Left lung (tissue), 14 donors: ENCODE results near the gene LAMTOR4. TPM values are rescaled to one million over a fixed set of nuclear protein-coding genes. Genes with fewer than 3 reads are reported as not detected.
A peak's percentile ranks its signal among the peaks of the same experiment; 100 is the strongest.

ENCODE experiments used
- ATAC-seq: fragments of 200-7000 bp; cut with Tn5 transposase; one replicate; pipeline ENCODE4 v1.9.1; 2020; ENCODE audit warnings: moderate library complexity
- DNase-seq, 4 donors: peaks; one replicate each; pipeline ENCODE4 v3.0.0-alpha.2; 2013 to 2020
- H3K27ac ChIP-seq, 2 donors: fragments of 200-600 bp; sonication (generic) in 1 of 2; one replicate each; pipeline versions ENCODE4 v1.5.0 to v1.8.0; 2020 to 2021
- H3K27me3 ChIP-seq, 2 donors: fragments of 200-600 bp; sonication (generic) in 1 of 2; one replicate each; pipeline versions ENCODE4 v1.5.0 to v1.8.0; 2020 to 2021
- H3K36me3 ChIP-seq, 2 donors: fragments of 200-600 bp; sonication (generic) in 1 of 2; one replicate each; pipeline versions ENCODE4 v1.5.0 to v1.8.0; 2020 to 2021
- H3K4me1 ChIP-seq, 2 donors: fragments of 200-600 bp; one replicate each; pipeline ENCODE4 v1.8.0; 2021
- H3K4me3 ChIP-seq, 2 donors: fragments of 200-600 bp; sonication (generic) in 1 of 2; one replicate each; pipeline versions ENCODE4 v1.5.0 to v1.8.0; 2020 to 2021; ENCODE audit warnings: mild to moderate bottlenecking in 1 of 2
- H3K9me3 ChIP-seq, 2 donors: fragments of 200-600 bp; sonication (generic) in 1 of 2; one replicate each; pipeline versions ENCODE4 v1.5.0 to v1.8.0; 2020 to 2021
- CTCF ChIP-seq, 2 donors: fragments of 200-600 bp; sonication (generic) in 1 of 2; IDR thresholded peaks; one replicate each; pipeline versions ENCODE4 v1.5.0 to v1.8.0; 2021; ENCODE audit warnings: antibody characterized with exemption in 2 of 2
- intact Hi-C, 2 donors: fragments of 100-400 bp; cut with DNase I; formaldehyde crosslinking; loops; one replicate each; pipeline versions ENCODE4 v1.11.2 to v1.14.2; 2022
- long read RNA-seq, 12 donors: library from polyadenylated mRNA in 2 of 12; unstranded in 2 of 12; transcript quantifications; one replicate each; pipeline ENCODE4 v2.0.0 and lab custom pipeline, GENCODE V29; 2019 to 2026
- polyA plus RNA-seq, 6 donors: library from polyadenylated mRNA; unstranded; fragments of 120-200 nt; gene quantifications; one replicate each; pipeline ENCODE4 v1.2.1, GENCODE V29; 2013; ENCODE audit not compliant: insufficient read length in 6 of 6
- total RNA-seq, 2 donors: library from RNA; stranded (reverse); fragmentation: NEBNext Ultra II Directional; extraction: Animal tissue kit (Norgen Biotek cat#: 25700); gene quantifications; one replicate each; pipeline ENCODE4 v1.2.1, GENCODE V29; 2021
- donor health status: DM: no; HTN: yes; CAD: no.
- donor health status: DM: no; HTN: no; CAD: no.

Gene LAMTOR4
- total RNA-seq = 100 to 1,000 TPM; 103 to 120 TPM
- polyA plus RNA-seq = 100 to 1,000 TPM in 2 of 6 donors, 10 to 100 TPM in 4; 85.9 to 110 (median 97.5) TPM
- long read RNA-seq, donor 1, transcript LAMTOR4-201 (4 exons, 605 nt) = major isoform, 86 of 132 reads
- long read RNA-seq, donor 1, transcript LAMTOR4-204 (3 exons, 371 nt) = minor isoform, 17 of 132 reads
- long read RNA-seq, donor 1, partial matches to known transcripts = 22 of 132 reads
- long read RNA-seq, donor 1, other reads (novel, unspliced or antisense) = 0 of 132 reads
- long read RNA-seq, donor 2, transcript LAMTOR4-205 (4 exons, 621 nt) = minor isoform, 8 of 100 reads
- long read RNA-seq, donor 2, transcript LAMTOR4-204 (3 exons, 371 nt) = minor isoform, 9 of 100 reads
- long read RNA-seq, donor 2, transcript LAMTOR4-201 (4 exons, 605 nt) = major isoform, 65 of 100 reads
- long read RNA-seq, donor 2, partial matches to known transcripts = 15 of 100 reads
- long read RNA-seq, donor 2, other reads (novel, unspliced or antisense) = 0 of 100 reads
- long read RNA-seq, donor 3, transcript LAMTOR4-204 (3 exons, 371 nt) = minor isoform, 6 of 89 reads
- long read RNA-seq, donor 3, transcript LAMTOR4-205 (4 exons, 621 nt) = minor isoform, 14 of 89 reads
- long read RNA-seq, donor 3, transcript LAMTOR4-201 (4 exons, 605 nt) = major isoform, 57 of 89 reads
- long read RNA-seq, donor 3, partial matches to known transcripts = 0 of 89 reads
- long read RNA-seq, donor 3, other reads (novel, unspliced or antisense) = 5 of 89 reads
- long read RNA-seq, donor 4, transcript LAMTOR4-201 (4 exons, 605 nt) = major isoform, 117 of 138 reads
- long read RNA-seq, donor 4, transcript LAMTOR4-203 (4 exons, 616 nt) = minor isoform, 6 of 138 reads
- long read RNA-seq, donor 4, transcript LAMTOR4-205 (4 exons, 621 nt) = minor isoform, 5 of 138 reads
- long read RNA-seq, donor 4, transcript LAMTOR4-204 (3 exons, 371 nt) = minor isoform, 6 of 138 reads
- long read RNA-seq, donor 4, partial matches to known transcripts = 1 of 138 reads
- long read RNA-seq, donor 4, other reads (novel, unspliced or antisense) = 3 of 138 reads
- long read RNA-seq, donor 5, transcript LAMTOR4-204 (3 exons, 371 nt) = minor isoform, 14 of 100 reads
- long read RNA-seq, donor 5, transcript LAMTOR4-205 (4 exons, 621 nt) = minor isoform, 10 of 100 reads
- long read RNA-seq, donor 5, transcript LAMTOR4-208 (4 exons, 564 nt) = minor isoform, 6 of 100 reads
- long read RNA-seq, donor 5, transcript LAMTOR4-201 (4 exons, 605 nt) = major isoform, 48 of 100 reads
- long read RNA-seq, donor 5, partial matches to known transcripts = 21 of 100 reads
- long read RNA-seq, donor 5, other reads (novel, unspliced or antisense) = 0 of 100 reads
- long read RNA-seq, donor 6, transcript LAMTOR4-203 (4 exons, 616 nt) = minor isoform, 5 of 144 reads
- long read RNA-seq, donor 6, transcript LAMTOR4-204 (3 exons, 371 nt) = minor isoform, 21 of 144 reads
- long read RNA-seq, donor 6, transcript LAMTOR4-205 (4 exons, 621 nt) = minor isoform, 6 of 144 reads
- long read RNA-seq, donor 6, transcript LAMTOR4-201 (4 exons, 605 nt) = major isoform, 102 of 144 reads
- long read RNA-seq, donor 6, partial matches to known transcripts = 6 of 144 reads
- long read RNA-seq, donor 6, other reads (novel, unspliced or antisense) = 0 of 144 reads
- long read RNA-seq, donor 7, transcript LAMTOR4-204 (3 exons, 371 nt) = minor isoform, 13 of 72 reads
- long read RNA-seq, donor 7, transcript LAMTOR4-205 (4 exons, 621 nt) = minor isoform, 5 of 72 reads
- long read RNA-seq, donor 7, transcript LAMTOR4-201 (4 exons, 605 nt) = major isoform, 45 of 72 reads
- long read RNA-seq, donor 7, partial matches to known transcripts = 6 of 72 reads
- long read RNA-seq, donor 7, other reads (novel, unspliced or antisense) = 0 of 72 reads
- long read RNA-seq, donor 8, transcript LAMTOR4-204 (3 exons, 371 nt) = minor isoform, 14 of 71 reads
- long read RNA-seq, donor 8, transcript LAMTOR4-205 (4 exons, 621 nt) = minor isoform, 5 of 71 reads
- long read RNA-seq, donor 8, transcript LAMTOR4-201 (4 exons, 605 nt) = major isoform, 47 of 71 reads
- long read RNA-seq, donor 8, partial matches to known transcripts = 0 of 71 reads
- long read RNA-seq, donor 8, other reads (novel, unspliced or antisense) = 0 of 71 reads
- long read RNA-seq, donor 9 = 0 reads
- long read RNA-seq, donor 10, transcript LAMTOR4-201 (4 exons, 605 nt) = major isoform, 125 of 147 reads
- long read RNA-seq, donor 10, transcript LAMTOR4-204 (3 exons, 371 nt) = minor isoform, 10 of 147 reads
- long read RNA-seq, donor 10, partial matches to known transcripts = 0 of 147 reads
- long read RNA-seq, donor 10, other reads (novel, unspliced or antisense) = 2 of 147 reads
- long read RNA-seq, donor 11, transcript LAMTOR4-201 (4 exons, 605 nt) = major isoform, 78 of 193 reads
- long read RNA-seq, donor 11, transcript LAMTOR4-205 (4 exons, 621 nt) = minor isoform, 9 of 193 reads
- long read RNA-seq, donor 11, transcript LAMTOR4-204 (3 exons, 371 nt) = minor isoform, 16 of 193 reads
- long read RNA-seq, donor 11, partial matches to known transcripts = 82 of 193 reads
- long read RNA-seq, donor 11, other reads (novel, unspliced or antisense) = 0 of 193 reads
- long read RNA-seq, donor 12, transcript LAMTOR4-201 (4 exons, 605 nt) = major isoform, 46 of 69 reads
- long read RNA-seq, donor 12, transcript LAMTOR4-204 (3 exons, 371 nt) = minor isoform, 9 of 69 reads
- long read RNA-seq, donor 12, partial matches to known transcripts = 9 of 69 reads
- long read RNA-seq, donor 12, other reads (novel, unspliced or antisense) = 0 of 69 reads

GRCh38 chr7:100148559-100149328 lies at the start of gene LAMTOR4:
LAMTOR4 (plus strand) TSS chr7:100148918; CDS start chr7:100148973, 55 bp downstream.
- intact Hi-C loops = no loop called here
- Histone ChIP-seq H3K4me1 (peaks cover 8 to 53% of the 10 kb centered on the region in 2 donors), H3K27ac (peak within 1 kb of the TSS; percentile 67 to 84), H3K4me3 (peak within 1 kb of the TSS; percentile 74 to 82), H3K27me3 (no peaks in the 10 kb centered on the region), H3K9me3 (no peaks in the 10 kb centered on the region), H3K36me3 (peaks cover 0 to 15% of the 10 kb centered on the region in 2 donors)
- TF ChIP-seq CTCF (IDR thresholded peaks at IDR 0.05) = no peak
- ATAC-seq (peak; percentile 98), DNase-seq (peak; percentile 97 to 99 (median 98))

- H3K9me3 ChIP-seq = no peaks in the 10 kb centered on the region
- peaks cover 11 to 65% of the 10 kb centered on the region in 2 donors for H3K36me3 ChIP-seq
- H3K4me1 ChIP-seq = peaks cover 20 to 28% of the 10 kb centered on the region in 2 donors
- no peak for ATAC-seq
- no peak overlapping the region for H3K27ac ChIP-seq
- peak overlapping the region; percentile 90 to 95 for H3K4me3 ChIP-seq
- H3K27me3 ChIP-seq = no peaks in the 10 kb centered on the region
- no peak for DNase-seq
- intact Hi-C loops = no loop called here
- TF ChIP-seq CTCF (IDR thresholded peaks at IDR 0.05) = no peak
Measured at GRCh38 chr7:100099452-100099851, 49.3 kb upstream of the LAMTOR4 start.

GRCh38 chr7:100100420-100101015 lies 48.2 kb upstream of the LAMTOR4 start:
- peak overlapping the region; percentile 93 to 97 for H3K27ac ChIP-seq
- intact Hi-C loops = no loop called here
- peak overlapping the region; percentile 90 to 95 for H3K4me3 ChIP-seq
- H3K27me3 ChIP-seq = no peaks in the 10 kb centered on the region
- H3K9me3 ChIP-seq = no peaks in the 10 kb centered on the region
- peaks cover 4 to 65% of the 10 kb centered on the region in 2 donors for H3K36me3 ChIP-seq
- H3K4me1 ChIP-seq = peaks cover 20 to 28% of the 10 kb centered on the region in 2 donors
- no peak for TF ChIP-seq CTCF (IDR thresholded peaks at IDR 0.05)
- ATAC-seq (peak; percentile 94), DNase-seq (peak; percentile 93 to 97 (median 96))
